KMS-11 (cell line): Measurements from ENCODE around the gene DCUN1D3.
A peak's percentile ranks its signal among the peaks of the same experiment; 100 is the strongest.

ENCODE experiments used
- H2AFZ ChIP-seq: fragments of 200-600 bp; sonication (generic); 2 replicates; pipeline ENCODE4 v1.6.1; 2016; ENCODE audit warnings: antibody characterized with exemption, mixed run types, low read depth
- H3K27ac ChIP-seq: fragments of 200-600 bp; sonication (generic); 2 replicates; pipeline ENCODE4 v1.6.1; 2016; ENCODE audit warnings: mild to moderate bottlenecking, mixed run types
- H3K27me3 ChIP-seq: fragments of 200-600 bp; sonication (generic); 2 replicates; pipeline ENCODE4 v1.6.1; 2017; ENCODE audit warnings: mild to moderate bottlenecking, low read depth, mixed run types, moderate library complexity; ENCODE audit not compliant: insufficient read depth
- H3K36me3 ChIP-seq: fragments of 200-600 bp; sonication (generic); 2 replicates; pipeline ENCODE4 v1.6.1; 2017; ENCODE audit warnings: mild to moderate bottlenecking, mixed run types; ENCODE audit not compliant: insufficient read depth
- H3K4me1 ChIP-seq: fragments of 200-600 bp; sonication (generic); 2 replicates; pipeline ENCODE4 v1.6.1; 2016; ENCODE audit warnings: mild to moderate bottlenecking, low read depth, mixed run types; ENCODE audit not compliant: poor library complexity, severe bottlenecking
- H3K4me2 ChIP-seq: fragments of 200-600 bp; sonication (generic); 2 replicates; pipeline ENCODE4 v1.7.0; 2016; ENCODE audit warnings: mild to moderate bottlenecking, mixed run types
- H3K4me3 ChIP-seq: fragments of 200-600 bp; sonication (generic); IDR thresholded peaks from 2 replicates; pipeline ENCODE4 v1.6.1; 2017; ENCODE audit warnings: low read depth, low read length, mixed read lengths; ENCODE audit not compliant: insufficient read depth
- H3K79me2 ChIP-seq: fragments of 200-600 bp; sonication (generic); 2 replicates; pipeline ENCODE4 v1.6.1; 2016; ENCODE audit warnings: low read depth, mixed run types; ENCODE audit not compliant: insufficient read depth
- H3K9ac ChIP-seq: fragments of 200-600 bp; sonication (generic); 2 replicates; pipeline ENCODE4 v1.6.1; 2016; ENCODE audit warnings: mild to moderate bottlenecking, mixed run types
- H4K20me1 ChIP-seq: fragments of 200-600 bp; sonication (generic); 2 replicates; pipeline ENCODE4 v1.6.1; 2016; ENCODE audit warnings: mild to moderate bottlenecking, mixed run types; ENCODE audit not compliant: insufficient read depth
- TF ChIP-seq, protein P1 (sequence below): fragments of 200-600 bp; sonication (generic); conservative IDR thresholded peaks from 2 replicates; pipeline ENCODE4 v1.6.1; 2017; ENCODE audit warnings: low read depth, mild to moderate bottlenecking, antibody characterized with exemption, low read length, moderate library complexity, mixed read lengths

The DCUN1D3 gene

DNA sequence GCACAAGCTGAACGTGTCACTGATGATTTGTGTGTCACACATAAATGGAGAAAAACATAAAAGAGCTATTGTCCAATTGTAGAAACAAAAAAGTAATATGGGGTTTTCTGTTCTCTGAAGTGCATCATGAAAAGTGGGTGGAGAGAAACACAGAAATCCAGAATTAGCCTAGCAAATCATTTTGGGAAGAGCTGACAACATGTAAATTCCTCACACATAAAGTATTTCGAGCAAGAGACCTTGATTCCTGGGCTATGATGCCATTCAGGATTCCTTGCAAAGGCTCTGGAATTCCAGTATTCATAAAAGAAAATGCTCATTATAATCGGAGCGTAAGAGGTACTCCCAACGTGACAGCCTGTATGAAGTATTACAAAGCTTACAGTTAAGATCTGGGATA, 1.1 kb downstream of the DCUN1D3 start:
- Histone ChIP-seq H3K36me3 (no peaks in the 10 kb centered on the region), H3K4me3 (no peak overlapping the region), H2AFZ (no peak overlapping the region), H3K27ac (no peak overlapping the region), H3K9ac (peak overlapping the region; percentile 38; the same call in 1 of the 2 replicates), H3K27me3 (no peaks in the 10 kb centered on the region), H4K20me1 (no peaks in the 10 kb centered on the region), H3K79me2 (peaks cover 13% of the 10 kb centered on the region; the same call in 1 of the 2 replicates), H3K4me2 (peak overlapping the region; percentile 48), H3K4me1 (peaks cover 26% of the 10 kb centered on the region)
- TF ChIP-seq, protein P1, sequence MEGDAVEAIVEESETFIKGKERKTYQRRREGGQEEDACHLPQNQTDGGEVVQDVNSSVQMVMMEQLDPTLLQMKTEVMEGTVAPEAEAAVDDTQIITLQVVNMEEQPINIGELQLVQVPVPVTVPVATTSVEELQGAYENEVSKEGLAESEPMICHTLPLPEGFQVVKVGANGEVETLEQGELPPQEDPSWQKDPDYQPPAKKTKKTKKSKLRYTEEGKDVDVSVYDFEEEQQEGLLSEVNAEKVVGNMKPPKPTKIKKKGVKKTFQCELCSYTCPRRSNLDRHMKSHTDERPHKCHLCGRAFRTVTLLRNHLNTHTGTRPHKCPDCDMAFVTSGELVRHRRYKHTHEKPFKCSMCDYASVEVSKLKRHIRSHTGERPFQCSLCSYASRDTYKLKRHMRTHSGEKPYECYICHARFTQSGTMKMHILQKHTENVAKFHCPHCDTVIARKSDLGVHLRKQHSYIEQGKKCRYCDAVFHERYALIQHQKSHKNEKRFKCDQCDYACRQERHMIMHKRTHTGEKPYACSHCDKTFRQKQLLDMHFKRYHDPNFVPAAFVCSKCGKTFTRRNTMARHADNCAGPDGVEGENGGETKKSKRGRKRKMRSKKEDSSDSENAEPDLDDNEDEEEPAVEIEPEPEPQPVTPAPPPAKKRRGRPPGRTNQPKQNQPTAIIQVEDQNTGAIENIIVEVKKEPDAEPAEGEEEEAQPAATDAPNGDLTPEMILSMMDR, result no peak

DNA sequence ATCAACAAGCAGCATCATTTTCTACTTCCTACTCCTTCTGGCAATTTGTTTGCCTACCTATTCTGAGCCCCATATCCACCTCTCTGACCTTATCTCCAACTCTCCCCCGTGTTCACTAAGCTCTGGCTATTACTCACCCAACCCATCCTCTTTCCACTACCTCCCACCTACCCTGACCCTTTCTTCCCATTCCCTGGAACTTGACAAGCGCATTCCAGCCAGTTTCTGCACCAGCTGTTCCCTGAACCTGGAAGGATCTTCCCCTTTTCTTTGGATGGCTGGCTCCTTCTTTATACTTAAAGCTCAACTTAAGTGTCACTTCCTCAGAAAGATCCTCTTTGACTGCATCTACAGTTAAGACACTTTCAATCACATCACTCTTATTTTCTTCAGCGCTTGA, 2.2 kb downstream of the DCUN1D3 start:
- H3K4me2 ChIP-seq, result no peak overlapping the region

DNA sequence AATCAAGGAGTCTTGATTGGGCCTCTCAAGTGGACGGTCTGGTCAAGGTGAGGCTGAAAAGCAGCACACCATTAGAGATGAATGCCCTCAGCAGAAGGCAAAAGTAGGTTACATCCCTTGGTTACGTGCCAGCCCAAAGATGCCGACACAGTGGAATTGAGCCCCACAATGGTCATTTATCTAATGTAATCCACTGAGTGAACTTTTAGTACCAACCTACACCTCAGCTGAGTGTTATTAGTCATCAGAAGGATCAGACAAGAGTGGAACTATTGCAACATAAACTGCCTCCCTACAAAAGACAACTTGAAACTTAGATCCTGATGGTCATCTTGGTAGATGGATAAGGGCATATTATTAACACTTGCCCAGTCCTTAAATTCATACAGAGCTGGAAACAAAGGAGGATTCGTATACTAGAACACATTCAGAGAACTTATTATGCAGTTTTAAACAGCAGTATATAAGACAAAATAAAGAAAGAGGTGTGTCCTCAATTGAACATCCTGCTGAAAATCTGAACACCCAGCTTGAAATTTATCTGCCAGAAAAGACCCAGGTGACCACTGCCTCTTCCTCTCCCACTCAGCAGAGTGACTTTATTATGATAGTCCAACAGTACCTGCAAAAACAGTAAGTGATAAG, 2.8 kb downstream of the DCUN1D3 start:
- H3K27ac ChIP-seq, result no peak overlapping the region
- peaks cover 13% of the 10 kb centered on the region; the same call in 1 of the 2 replicates for H3K79me2 ChIP-seq
- TF ChIP-seq, protein P1, result no peak
- H2AFZ ChIP-seq, result no peak overlapping the region
- H3K36me3 ChIP-seq, result no peaks in the 10 kb centered on the region
- no peaks in the 10 kb centered on the region for H3K27me3 ChIP-seq
- H3K9ac ChIP-seq, result no peak overlapping the region
- peaks cover 15% of the 10 kb centered on the region for H3K4me1 ChIP-seq
- H3K4me2 ChIP-seq, result no peak overlapping the region
- no peaks in the 10 kb centered on the region for H4K20me1 ChIP-seq
- no peak overlapping the region for H3K4me3 ChIP-seq

More for the DNA sequence above, 2.2 kb downstream of the DCUN1D3 start:
- H3K9ac ChIP-seq, result no peak overlapping the region
- H3K27ac ChIP-seq, result no peak overlapping the region
- peaks cover 15% of the 10 kb centered on the region for H3K4me1 ChIP-seq
- H3K79me2 ChIP-seq, result peaks cover 13% of the 10 kb centered on the region; the same call in 1 of the 2 replicates
- H3K27me3 ChIP-seq, result no peaks in the 10 kb centered on the region
- TF ChIP-seq, protein P1, result no peak
- H3K36me3 ChIP-seq, result no peaks in the 10 kb centered on the region
- H3K4me3 ChIP-seq, result no peak overlapping the region
- H2AFZ ChIP-seq, result no peak overlapping the region
- no peaks in the 10 kb centered on the region for H4K20me1 ChIP-seq

DNA sequence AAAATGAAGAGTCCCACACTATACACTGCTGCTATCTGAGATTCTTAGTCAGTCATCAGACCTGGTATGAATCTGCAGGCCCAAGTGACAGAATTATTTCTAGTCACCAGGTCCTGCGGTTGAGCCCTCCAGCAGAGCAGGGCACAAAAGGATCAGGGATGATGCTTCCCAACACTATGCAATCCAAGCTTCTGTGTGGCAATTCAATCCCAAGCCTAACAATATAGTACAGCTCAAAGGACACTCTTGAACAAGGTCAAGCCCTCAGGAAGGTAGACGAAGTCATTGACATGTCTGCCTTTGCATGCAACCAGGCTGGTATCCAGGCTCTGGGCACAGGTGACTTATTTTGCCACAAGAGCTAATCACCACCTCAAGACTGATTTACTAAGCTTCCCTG, 5.8 kb downstream of the DCUN1D3 start:
- H3K9ac ChIP-seq, result no peak overlapping the region
- TF ChIP-seq, protein P1, result no peak
- H3K4me2 ChIP-seq, result no peak overlapping the region
- peaks cover 5% of the 10 kb centered on the region for H3K4me1 ChIP-seq
- no peaks in the 10 kb centered on the region for H3K36me3 ChIP-seq
- H3K79me2 ChIP-seq, result no peaks in the 10 kb centered on the region
- H2AFZ ChIP-seq, result no peak overlapping the region
- H3K27me3 ChIP-seq, result no peaks in the 10 kb centered on the region
- no peak overlapping the region for H3K27ac ChIP-seq
- H4K20me1 ChIP-seq, result no peaks in the 10 kb centered on the region
- no peak overlapping the region for H3K4me3 ChIP-seq
